GM18526 (cell line): Measurements from ENCODE around the gene KCNQ4.

Experiments used
- POLR2A ChIP-seq: IDR thresholded peaks from 3 replicates; pipeline ENCODE4 v1.6.1; 2011; ENCODE audit not compliant: insufficient read length; ENCODE audit errors: extremely low read depth

Gene KCNQ4

DNA sequence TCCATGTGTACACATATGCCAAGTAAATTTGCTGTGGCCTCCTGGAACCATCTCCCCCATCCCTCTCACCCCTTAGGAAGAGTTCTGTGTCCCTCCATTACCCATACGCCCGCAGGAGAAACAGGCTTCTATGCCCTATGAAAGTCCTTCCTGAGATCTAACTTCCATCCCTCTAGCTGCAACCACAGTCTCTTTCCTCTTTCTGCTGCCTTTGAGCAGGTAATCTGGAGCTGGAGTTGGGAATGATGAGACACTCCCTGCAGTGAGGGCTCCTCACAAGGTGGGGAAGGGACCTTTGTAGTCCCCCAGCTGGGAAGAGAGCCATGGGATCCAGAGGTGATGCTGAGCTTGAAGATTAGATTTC lies 2.0 kb upstream of the KCNQ4 start:
- no peak for TF ChIP-seq POLR2A

DNA sequence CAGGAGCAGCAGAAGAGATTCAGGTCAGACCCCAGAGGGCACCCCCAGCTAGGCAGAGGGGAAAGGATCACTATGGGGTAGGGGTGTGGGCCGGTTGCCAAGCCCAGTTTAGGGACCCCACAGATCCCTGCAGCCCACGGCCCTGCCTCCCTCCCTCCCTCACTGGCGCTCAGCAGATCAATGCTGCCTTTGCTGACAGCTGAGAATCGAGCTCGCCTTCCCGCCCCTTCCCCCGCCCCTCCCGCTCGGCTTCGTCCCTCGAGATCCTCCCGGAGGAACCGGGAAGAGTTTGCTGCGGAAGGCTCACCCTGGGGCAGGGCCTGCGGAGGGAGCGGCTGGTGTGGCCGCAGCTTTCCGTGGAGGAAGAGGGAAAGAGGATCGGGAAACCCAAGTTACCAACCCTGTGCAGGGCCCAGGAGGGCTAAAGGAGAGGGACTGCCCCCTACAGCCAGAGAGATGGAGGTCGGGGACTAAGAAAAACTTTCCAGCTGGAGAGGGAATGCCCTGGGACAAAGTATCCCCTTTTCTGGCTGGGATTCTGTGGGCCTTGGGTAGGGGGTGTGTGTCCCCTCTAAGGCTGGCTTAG lies 1.1 kb upstream of the KCNQ4 start:
- TF ChIP-seq POLR2A: no peak

DNA sequence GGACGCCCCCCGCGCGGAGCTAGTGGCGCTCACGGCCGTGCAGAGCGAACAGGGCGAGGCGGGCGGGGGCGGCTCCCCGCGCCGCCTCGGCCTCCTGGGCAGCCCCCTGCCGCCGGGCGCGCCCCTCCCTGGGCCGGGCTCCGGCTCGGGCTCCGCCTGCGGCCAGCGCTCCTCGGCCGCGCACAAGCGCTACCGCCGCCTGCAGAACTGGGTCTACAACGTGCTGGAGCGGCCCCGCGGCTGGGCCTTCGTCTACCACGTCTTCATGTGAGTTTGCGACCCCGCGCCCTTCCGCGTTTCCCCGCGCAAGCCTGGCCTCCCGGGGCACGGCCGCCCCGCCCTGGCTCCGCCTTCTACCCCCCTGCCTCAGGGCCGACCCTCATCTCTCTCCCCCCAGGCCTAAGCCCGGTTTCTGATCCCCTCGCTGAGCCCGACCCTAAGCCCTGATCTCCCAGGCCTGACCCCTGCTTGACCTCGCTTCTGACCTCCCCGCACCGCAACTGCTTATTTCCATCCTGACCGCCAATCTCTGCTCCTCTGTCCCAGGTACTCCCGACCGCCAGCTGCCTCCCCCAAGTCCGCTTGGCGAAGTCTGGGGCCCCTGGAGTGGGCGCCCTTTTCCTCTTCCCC lies 669 bp downstream of the KCNQ4 start:
- TF ChIP-seq POLR2A: no peak

DNA sequence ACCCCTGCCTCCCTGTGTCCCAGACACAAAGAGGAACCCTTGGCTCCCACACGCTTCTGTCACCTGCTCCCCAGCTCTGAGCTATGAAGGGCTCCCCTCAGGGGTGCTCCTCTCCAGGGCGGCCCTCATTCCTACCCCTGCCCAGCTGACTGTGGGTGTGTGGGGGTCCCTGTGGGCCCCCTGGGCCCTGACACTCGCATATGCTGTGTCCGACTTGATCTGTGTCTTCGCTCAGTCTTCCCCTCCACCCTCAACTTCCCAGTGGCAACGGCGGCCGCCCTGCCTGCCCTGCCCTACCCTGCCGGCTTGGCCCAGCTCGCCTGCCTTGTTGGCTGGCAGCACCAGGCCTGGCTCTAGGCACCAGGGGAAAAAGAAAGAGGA lies 1.2 kb downstream of the KCNQ4 start:
- TF ChIP-seq POLR2A: no peak

DNA sequence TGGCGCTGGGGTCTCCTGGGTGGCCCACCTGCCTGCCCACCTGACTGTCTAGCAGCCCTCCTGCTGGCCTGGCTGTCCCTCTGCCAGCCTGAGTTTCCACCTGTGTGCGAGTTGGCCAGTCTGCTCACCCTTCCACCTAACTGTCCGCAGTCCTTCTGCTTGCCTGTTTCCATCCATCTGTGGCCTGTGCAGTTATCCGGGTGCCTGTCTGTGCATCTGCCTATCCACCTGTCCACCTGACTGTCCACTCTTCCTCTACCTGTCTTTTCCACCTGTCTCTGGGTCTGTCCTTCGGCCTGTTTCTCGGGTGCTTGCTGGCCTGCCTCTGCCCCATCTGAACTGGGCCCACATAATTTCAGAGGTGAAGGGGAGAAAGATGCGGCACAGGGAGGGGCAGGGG lies 1.9 kb downstream of the KCNQ4 start:
- TF ChIP-seq POLR2A: no peak

DNA sequence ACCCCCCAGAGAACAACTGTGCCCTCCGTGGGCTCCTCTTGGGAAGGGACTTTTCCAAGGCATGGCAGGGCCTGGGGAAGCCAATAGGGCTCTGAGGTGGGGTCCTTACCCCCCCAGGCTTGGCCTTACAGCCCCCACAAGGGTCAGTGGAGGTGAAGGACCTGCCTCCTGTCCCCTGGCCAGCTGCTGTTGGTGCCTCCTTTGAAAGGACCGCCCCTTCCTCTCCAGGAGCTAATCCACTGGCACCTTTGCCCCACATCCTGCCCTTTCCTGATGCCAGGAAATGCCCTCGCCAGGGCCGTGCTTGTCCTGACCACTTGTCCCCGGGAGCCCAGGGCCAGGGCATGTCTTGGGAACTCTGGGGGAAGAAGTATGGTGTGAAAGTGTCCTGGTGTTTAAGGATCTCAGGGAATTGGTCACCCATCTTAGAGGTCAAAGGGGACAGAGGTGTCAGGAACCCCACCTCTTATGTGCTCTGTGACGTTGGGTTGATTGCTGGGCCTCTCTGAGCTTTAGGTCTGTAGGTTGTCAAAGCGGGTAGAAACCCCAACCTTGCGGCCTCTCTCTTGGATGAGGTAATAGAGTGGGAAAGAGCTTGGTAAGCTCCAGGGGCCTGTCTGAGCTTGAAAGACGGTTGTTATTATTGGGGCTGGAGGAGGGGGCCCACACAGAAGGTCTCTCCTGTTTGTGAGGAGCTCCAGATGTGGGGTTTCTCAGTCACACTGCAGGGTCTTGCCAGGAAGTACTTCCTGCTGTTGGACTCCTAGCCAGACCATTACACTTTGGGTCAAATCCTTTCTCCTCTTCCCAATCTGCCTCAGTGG lies 2.8 kb downstream of the KCNQ4 start:
- TF ChIP-seq POLR2A: no peak

DNA sequence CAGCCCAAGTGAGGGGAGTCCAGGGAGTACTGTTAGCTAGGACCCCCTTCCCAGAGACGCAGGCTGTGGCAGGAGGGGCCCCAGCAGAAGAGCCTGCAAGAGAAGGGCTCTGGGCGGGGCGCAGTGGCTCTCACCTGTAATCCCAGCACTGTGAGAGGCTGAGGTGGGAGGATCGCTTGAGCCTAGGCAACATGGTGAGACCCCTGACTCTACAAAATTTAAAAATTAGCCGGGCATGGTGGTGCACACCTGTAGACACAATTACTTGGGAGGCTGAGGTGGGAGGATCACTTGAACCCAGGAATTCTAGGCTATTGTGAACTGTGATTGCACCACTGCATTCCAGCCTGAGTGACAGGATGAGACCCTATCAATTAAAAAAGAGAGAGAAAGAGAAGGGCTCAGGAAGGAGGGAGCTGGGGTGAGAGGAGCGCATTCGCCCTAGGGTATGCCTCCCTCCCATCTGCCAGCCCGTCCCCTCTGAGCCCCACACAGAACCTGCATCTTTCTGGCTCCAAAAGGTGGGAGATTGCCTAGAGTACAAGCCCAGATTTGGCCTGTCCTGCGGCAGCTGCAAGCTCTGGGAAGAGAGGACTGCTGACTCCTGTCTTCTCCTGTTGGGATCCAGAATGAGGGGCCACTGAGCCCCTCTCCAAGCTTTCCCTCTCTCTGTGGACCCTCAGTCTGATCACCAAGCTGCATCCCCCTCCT lies 3.6 kb downstream of the KCNQ4 start:
- no peak for TF ChIP-seq POLR2A

DNA sequence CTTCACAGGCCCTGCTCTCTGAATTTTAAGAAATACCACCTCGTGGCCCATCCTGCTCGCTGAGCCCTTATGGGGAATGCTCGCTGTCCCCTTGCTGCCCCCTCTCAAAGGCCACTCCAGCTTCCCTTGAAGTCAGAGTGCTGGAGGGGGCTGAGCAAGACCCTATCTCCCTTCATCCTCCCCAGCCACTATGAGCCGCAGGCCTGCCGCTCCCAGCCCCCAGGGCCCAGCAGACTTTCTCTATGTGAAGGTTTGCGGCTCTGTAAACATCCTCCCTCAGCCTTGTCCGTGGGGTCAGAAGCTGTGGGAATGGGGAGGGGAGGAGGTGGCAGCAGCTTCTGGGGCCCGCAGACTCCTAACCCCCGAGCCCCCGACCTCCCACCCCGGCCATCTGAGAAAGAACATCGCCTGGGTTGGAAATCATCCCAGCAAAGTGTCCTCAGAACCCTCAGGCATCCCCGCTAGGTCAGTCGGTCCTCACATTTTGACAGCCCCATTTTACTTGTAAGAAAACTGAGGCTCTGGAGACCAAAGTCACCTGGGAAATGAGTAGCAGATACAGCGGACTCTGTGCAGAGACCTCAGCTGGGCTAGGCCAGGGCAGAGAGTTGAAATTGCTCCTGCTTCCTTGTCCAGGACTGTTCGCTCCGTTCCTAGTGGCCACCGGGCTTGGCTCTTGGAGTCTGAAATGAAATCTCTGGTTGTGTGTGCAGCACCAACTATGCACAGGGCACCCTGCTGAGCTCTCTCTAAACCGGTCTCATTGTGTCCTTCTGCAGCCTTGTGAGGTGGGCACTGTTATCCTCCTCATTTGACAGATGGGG lies 4.4 kb downstream of the KCNQ4 start:
- no peak for TF ChIP-seq POLR2A

DNA sequence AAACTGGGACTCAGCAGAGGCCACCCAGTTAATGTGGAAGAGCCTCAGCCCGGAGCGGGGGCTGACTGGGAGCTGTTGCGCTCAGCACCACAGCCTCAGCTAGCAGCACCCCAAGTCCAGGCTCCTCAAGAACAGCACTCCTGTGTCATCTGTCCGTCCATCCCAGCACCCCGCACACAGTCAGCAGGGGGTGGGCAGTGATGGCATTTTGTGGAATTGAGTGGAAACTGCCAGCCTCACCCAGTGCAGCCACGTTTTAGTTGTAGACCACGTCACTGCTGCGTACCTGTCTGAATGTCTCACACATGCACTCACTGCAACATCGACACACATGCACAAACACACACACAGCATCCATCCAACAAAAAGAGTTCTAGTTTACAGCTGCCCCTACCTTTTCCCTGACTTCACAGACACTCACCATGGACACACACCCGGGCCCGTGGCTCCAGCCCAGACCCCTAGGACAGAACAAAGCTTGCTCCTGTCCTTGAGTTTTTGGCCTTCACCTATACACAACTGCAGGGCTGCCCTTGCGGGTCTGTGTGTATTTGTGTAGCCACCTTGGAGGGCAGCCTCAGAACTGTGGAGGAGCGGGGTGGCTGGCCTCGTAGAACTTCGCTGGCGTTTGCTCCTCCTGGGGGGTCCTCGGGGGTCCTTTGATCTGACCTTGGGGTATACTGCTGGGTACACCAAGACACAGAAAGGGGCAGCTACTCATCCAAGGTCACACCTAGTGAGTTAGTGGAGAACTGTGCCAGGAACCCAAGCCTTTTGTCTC lies 5.2 kb downstream of the KCNQ4 start:
- no peak for TF ChIP-seq POLR2A

DNA sequence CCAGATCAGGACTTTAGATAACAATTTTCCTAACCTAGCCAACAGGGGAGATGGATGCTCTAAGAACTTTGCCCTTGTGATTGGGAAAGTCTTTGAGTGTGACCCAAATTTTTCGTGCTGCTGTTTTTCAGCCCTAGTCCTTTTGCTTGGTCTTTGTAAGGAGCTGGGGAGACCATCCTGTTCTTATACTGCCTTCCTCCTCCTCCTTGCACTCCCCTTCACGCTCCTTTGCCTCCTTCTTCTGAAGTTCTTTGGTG lies 5.7 kb downstream of the KCNQ4 start:
- TF ChIP-seq POLR2A: no peak

DNA sequence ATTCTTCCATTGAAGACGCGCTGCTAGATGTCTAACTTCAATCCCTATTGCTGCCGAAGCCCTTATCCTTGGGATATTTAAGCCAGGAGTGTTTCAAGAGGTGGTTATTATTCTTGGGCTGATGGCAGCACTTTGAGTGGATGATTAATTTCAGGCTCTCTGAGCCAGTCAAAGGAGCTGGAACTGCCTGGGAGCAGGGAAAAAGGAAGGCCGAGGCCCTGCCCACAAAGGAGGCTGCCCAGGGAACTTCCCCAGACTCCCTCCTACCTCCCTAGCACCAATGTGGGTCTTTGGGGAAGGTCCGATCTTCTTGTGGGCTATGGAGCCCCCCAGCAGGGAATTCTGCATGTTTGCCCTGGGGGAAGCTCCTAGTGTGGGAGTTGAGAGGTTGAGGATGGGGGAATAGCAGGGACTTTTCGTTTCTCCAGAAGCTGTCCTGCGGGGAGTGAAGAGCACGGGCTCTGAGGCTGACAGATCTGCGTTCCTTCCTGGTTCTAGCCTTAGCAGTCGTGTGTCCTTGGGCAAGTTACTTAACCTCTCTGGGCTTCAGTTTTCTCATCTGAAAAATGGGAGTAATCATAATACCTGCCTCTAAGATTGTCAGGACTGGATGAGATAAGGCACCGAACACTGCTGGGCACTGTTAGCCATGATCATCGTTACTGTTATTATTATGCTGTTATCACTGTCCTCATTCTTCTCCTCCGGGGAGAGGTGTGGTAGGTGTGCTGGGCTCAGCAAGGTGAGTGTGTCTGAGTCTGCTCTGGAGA lies 6.3 kb downstream of the KCNQ4 start:
- TF ChIP-seq POLR2A: no peak

DNA sequence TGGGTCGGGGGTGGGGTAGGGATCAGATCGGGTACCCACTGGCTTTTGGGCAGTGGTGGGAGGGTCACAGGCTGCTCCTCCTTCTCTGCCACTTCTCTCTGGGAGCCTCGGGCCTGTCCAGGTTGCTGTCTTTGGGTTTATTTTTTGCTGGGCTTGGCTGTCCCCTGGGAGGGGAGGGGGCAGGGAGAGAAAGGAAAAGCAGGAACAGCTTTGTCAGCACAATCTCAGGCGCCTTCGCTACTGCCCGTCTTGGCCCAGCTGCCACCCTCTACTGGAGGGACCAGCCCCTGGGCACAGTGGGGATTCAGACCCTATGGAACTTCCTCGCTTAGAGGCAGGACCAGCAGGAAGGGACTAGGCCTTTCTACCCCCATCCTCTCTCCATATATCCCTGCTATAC lies 8.4 kb downstream of the KCNQ4 start:
- TF ChIP-seq POLR2A: no peak

DNA sequence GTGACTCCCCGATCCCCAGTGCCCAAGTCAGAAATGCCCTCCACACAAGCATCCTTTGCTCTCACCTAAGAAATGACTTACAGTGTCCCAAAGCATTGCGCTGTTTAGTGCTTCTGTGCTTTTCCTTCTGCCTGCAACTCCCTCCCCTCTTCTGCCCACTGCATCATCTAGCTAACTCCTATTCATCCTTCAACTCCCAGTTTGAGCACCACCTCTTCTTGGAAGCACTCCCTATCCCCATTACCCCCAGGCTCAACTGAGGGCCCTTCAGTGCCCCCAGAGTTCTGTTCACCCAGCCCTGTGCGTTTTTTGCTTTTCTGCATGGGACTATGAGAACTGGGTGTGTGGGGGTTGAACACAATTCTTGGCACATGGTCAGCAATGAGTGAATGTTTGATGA lies 10.0 kb downstream of the KCNQ4 start:
- TF ChIP-seq POLR2A: no peak

DNA sequence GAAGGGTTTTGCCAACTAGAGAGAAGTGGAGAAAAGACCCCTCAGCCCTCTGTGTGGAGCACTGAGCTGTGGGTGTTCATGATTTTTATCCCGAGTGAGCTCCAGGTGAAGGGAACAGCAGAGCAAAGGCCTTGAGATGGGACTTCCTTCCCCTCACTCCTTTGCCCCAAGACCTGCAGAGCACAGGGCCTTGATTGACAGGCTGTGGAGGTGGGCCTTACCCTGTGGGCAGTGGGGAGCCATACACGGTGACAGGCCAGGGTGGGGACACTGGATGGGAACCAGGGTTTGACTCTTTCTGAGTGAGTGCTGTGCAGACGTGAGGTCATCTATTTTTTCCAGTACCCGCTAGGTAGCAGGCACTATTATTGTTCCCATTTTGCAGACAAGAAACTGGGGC lies 10.5 kb downstream of the KCNQ4 start:
- no peak for TF ChIP-seq POLR2A

DNA sequence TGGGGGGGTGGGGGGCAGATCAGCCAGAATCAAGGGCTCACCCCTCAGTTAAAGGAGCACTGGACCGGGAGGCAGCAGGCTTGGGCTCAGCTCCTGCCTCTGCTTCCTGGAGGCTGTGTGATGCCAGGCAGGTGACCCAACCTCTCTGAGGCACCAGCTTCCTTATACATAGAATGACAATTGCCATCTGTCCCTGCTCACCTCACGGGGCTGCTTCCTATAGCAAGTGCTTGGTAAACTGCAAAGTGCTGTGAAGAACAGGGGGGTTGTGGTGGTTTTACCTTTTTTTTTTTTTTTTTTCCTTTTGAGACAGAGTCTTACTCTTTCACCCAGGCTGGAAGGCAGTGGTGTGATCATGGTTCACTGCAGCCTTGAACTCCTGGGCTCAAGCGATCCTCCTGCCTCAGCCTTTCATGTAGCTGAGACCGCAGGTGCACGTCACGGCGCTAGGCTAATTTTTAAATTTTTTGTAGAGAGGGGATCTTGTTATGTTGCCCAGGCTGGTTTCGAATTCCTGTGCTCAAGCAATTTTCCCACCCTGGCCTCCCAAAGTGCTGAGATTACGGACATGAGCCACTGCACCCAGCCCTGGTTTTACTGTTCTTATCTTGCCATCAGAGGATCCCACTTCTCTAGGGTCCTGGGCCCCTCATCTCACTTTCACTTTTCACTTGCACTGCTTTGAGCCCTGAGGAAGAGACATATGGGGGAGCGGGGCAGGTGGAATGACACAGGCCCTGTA lies 11.6 kb downstream of the KCNQ4 start:
- TF ChIP-seq POLR2A: no peak
